Activated naive CD4-positive, alpha-beta T cell treated with Interleukin-2 at 50 U/mL for 16 hours (primary cell): ENCODE results near the gene PCDH18.
"Not testable (repeated sequence)": the region's sequence is repeated elsewhere in the genome, so short reads cannot be mapped to it uniquely, and the experiment has no call there.

Experiments used
- DNase-seq: peaks from one replicate; pipeline ENCODE4 v3.0.0-alpha.2; 2020

The PCDH18 gene

GRCh38 chr4:137528673-137529072 is 3.6 kb downstream of the PCDH18 start:
- DNase-seq = no peak

GRCh38 chr4:137526681-137527080 is 5.6 kb downstream of the PCDH18 start:
- no peak for DNase-seq

- DNase-seq = no peak
Measured at GRCh38 chr4:137524725-137525369, 7.4 kb downstream of the PCDH18 start.

GRCh38 chr4:137523329-137523728 is 9.0 kb downstream of the PCDH18 start:
- no peak for DNase-seq

- DNase-seq = no peak
Measured at GRCh38 chr4:137521053-137521452, 11.2 kb downstream of the PCDH18 start.

GRCh38 chr4:137519406-137519805 is 12.9 kb downstream of the PCDH18 start:
- DNase-seq = no peak

GRCh38 chr4:137517323-137517722 is 15.0 kb downstream of the PCDH18 start:
- DNase-seq = not testable (repeated sequence)

- no peak for DNase-seq
Measured at GRCh38 chr4:137514406-137515111, 17.7 kb downstream of the PCDH18 start.

- DNase-seq = no peak
Measured at GRCh38 chr4:137510557-137511265, 21.6 kb downstream of the PCDH18 start.

GRCh38 chr4:137509855-137510282 is 22.4 kb downstream of the PCDH18 start:
- no peak for DNase-seq

GRCh38 chr4:137502339-137503129 is 29.8 kb downstream of the PCDH18 start:
- no peak for DNase-seq

GRCh38 chr4:137496267-137496666 is 36.0 kb downstream of the PCDH18 start:
- not testable (repeated sequence) for DNase-seq

- no peak for DNase-seq
Measured at GRCh38 chr4:137495578-137495977, 36.7 kb downstream of the PCDH18 start.

- not testable (repeated sequence) for DNase-seq
Measured at GRCh38 chr4:137483313-137483959, 48.9 kb downstream of the PCDH18 start.

GRCh38 chr4:137479657-137480056 is 52.6 kb downstream of the PCDH18 start:
- DNase-seq = not testable (repeated sequence)

GRCh38 chr4:137476345-137476744 is 55.9 kb downstream of the PCDH18 start:
- no peak for DNase-seq

- DNase-seq = no peak
Measured at GRCh38 chr4:137474711-137475301, 57.5 kb downstream of the PCDH18 start.

- DNase-seq = no peak
Measured at GRCh38 chr4:137471895-137472294, 60.4 kb downstream of the PCDH18 start.

- no peak for DNase-seq
Measured at GRCh38 chr4:137471461-137471860, 60.8 kb downstream of the PCDH18 start.

GRCh38 chr4:137470806-137471205 is 61.5 kb downstream of the PCDH18 start:
- no peak for DNase-seq
